ENCODE data around the gene CXorf49. TPM values are rescaled to one million over a fixed set of nuclear protein-coding genes. Genes with fewer than 3 reads are reported as not detected.
"Not testable (repeated sequence)": the region's sequence is repeated elsewhere in the genome, so short reads cannot be mapped to it uniquely, and the experiment has no call there.

Gene CXorf49
- total RNA-seq, 1 donor from 2014 or later = not detected

GRCh38 chrX:71698299-71699022 is 19.6 kb downstream of the CXorf49 start:
- H3K36me3 Mint-ChIP-seq (ENCODE audit: low read depth); H3K27me3 Mint-ChIP-seq (ENCODE audit: low read depth); DNase-seq (ENCODE audit: low spot score); H3K4me3 Mint-ChIP-seq (ENCODE audit: low read depth); H3K9me3 Mint-ChIP-seq; H3K27ac Mint-ChIP-seq; intact Hi-C loops (cut with micrococcal nuclease); H3K4me1 Mint-ChIP-seq (ENCODE audit: low read depth): not testable (repeated sequence)

- H3K27me3 Mint-ChIP-seq (ENCODE audit: low read depth); DNase-seq (ENCODE audit: low spot score); H3K36me3 Mint-ChIP-seq (ENCODE audit: low read depth); H3K9me3 Mint-ChIP-seq; H3K4me3 Mint-ChIP-seq (ENCODE audit: low read depth); H3K27ac Mint-ChIP-seq; intact Hi-C loops (cut with micrococcal nuclease); H3K4me1 Mint-ChIP-seq (ENCODE audit: low read depth): not testable (repeated sequence)
Measured at GRCh38 chrX:71697466-71698298, 20.4 kb downstream of the CXorf49 start.

- H3K9me3 Mint-ChIP-seq; DNase-seq (ENCODE audit: low spot score); H3K27me3 Mint-ChIP-seq (ENCODE audit: low read depth); intact Hi-C loops (cut with micrococcal nuclease); H3K4me3 Mint-ChIP-seq (ENCODE audit: low read depth); H3K36me3 Mint-ChIP-seq (ENCODE audit: low read depth); H3K27ac Mint-ChIP-seq; H3K4me1 Mint-ChIP-seq (ENCODE audit: low read depth): not testable (repeated sequence)
Measured at GRCh38 chrX:71696641-71697465, 21.2 kb downstream of the CXorf49 start.

GRCh38 chrX:71679575-71680207 is 38.4 kb downstream of the CXorf49 start:
- H3K4me1 Mint-ChIP-seq (ENCODE audit: low read depth) = no peaks in the 10 kb centered on the region
- H3K9me3 Mint-ChIP-seq = no peaks in the 10 kb centered on the region
- DNase-seq (ENCODE audit: low spot score) = no peak
- intact Hi-C loops (cut with micrococcal nuclease) = no loop called here
- no peaks in the 10 kb centered on the region for H3K36me3 Mint-ChIP-seq (ENCODE audit: low read depth)
- H3K27ac Mint-ChIP-seq = no peak overlapping the region
- peaks cover 16% of the 10 kb centered on the region for H3K27me3 Mint-ChIP-seq (ENCODE audit: low read depth)
- H3K4me3 Mint-ChIP-seq (ENCODE audit: low read depth) = no peak overlapping the region

- DNase-seq (ENCODE audit: low spot score); intact Hi-C loops (cut with micrococcal nuclease); H3K4me3 Mint-ChIP-seq (ENCODE audit: low read depth); H3K4me1 Mint-ChIP-seq (ENCODE audit: low read depth); H3K27ac Mint-ChIP-seq; H3K9me3 Mint-ChIP-seq; H3K36me3 Mint-ChIP-seq (ENCODE audit: low read depth): not testable (repeated sequence)
- peaks cover 18% of the 10 kb centered on the region for H3K27me3 Mint-ChIP-seq (ENCODE audit: low read depth)
Measured at GRCh38 chrX:71677195-71677594, 40.9 kb downstream of the CXorf49 start.

- peaks cover 22% of the 10 kb centered on the region for H3K27me3 Mint-ChIP-seq (ENCODE audit: low read depth)
- H3K9me3 Mint-ChIP-seq; intact Hi-C loops (cut with micrococcal nuclease); H3K36me3 Mint-ChIP-seq (ENCODE audit: low read depth); H3K4me3 Mint-ChIP-seq (ENCODE audit: low read depth); DNase-seq (ENCODE audit: low spot score); H3K4me1 Mint-ChIP-seq (ENCODE audit: low read depth); H3K27ac Mint-ChIP-seq: not testable (repeated sequence)
Measured at GRCh38 chrX:71676068-71676795, 41.9 kb downstream of the CXorf49 start.

DNA sequence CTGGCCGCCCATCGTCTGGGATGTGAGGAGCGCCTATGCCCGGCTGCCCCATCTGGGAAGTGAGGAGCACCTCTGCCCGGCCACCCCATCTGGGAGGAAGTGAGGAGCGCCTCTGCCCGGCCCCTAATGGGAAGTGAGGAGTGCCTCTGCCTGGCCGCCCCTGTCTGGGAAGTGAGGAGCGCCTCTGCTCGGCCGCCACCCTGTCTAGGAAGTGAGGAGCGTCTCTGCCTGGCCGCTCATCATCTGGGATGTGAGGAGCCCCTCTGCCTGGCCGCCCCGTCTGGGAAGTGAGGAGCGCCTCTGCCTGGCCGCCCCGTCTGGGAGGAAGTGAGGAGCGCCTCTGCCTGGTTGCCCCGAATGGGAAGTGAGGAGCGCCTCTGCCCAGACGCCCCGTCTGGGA is 42.4 kb downstream of the CXorf49 start:
- H3K9me3 Mint-ChIP-seq; DNase-seq (ENCODE audit: low spot score); H3K4me3 Mint-ChIP-seq (ENCODE audit: low read depth); H3K36me3 Mint-ChIP-seq (ENCODE audit: low read depth); intact Hi-C loops (cut with micrococcal nuclease); H3K27ac Mint-ChIP-seq: not testable (repeated sequence)
- Mint-ChIP-seq H3K27me3 (ENCODE audit: low read depth) (peaks cover 22% of the 10 kb centered on the region), H3K4me1 (ENCODE audit: low read depth) (peaks cover 14% of the 10 kb centered on the region)

DNA sequence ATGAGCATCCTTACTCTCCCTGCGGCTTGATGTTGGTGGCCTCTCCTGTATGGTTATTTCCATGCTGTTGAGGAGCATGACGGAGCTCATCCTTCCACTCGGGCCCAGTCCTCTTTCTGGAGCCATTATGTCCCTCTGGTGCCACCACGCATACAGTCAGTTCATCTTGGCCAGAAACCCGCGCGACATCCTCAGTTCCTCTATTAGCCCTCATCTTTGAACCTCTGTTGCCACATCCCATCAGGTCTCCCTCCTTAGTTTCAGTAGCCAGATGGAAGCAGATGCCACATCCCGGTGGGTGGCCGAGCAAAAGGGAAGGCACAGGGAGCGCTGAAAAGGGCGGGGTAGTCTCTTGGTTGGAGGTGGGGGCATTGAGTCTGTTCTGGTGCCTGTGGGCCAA is 46.1 kb downstream of the CXorf49 start:
- peaks cover 20% of the 10 kb centered on the region for H3K4me1 Mint-ChIP-seq (ENCODE audit: low read depth)
- H3K4me3 Mint-ChIP-seq (ENCODE audit: low read depth) = no peak overlapping the region
- intact Hi-C loops (cut with micrococcal nuclease) = no loop called here
- peaks cover 7% of the 10 kb centered on the region for H3K27me3 Mint-ChIP-seq (ENCODE audit: low read depth)
- no peak overlapping the region for H3K27ac Mint-ChIP-seq
- H3K36me3 Mint-ChIP-seq (ENCODE audit: low read depth) = no peaks in the 10 kb centered on the region
- DNase-seq (ENCODE audit: low spot score) = no peak
- H3K9me3 Mint-ChIP-seq = no peaks in the 10 kb centered on the region

GRCh38 chrX:71671043-71671780 is 46.9 kb downstream of the CXorf49 start:
- intact Hi-C loops (cut with micrococcal nuclease) = no loop called here
- H3K4me3 Mint-ChIP-seq (ENCODE audit: low read depth) = no peak overlapping the region
- H3K27ac Mint-ChIP-seq = no peak overlapping the region
- H3K27me3 Mint-ChIP-seq (ENCODE audit: low read depth) = peaks cover 7% of the 10 kb centered on the region
- H3K9me3 Mint-ChIP-seq = no peaks in the 10 kb centered on the region
- no peak for DNase-seq (ENCODE audit: low spot score)
- H3K4me1 Mint-ChIP-seq (ENCODE audit: low read depth) = peaks cover 20% of the 10 kb centered on the region
- no peaks in the 10 kb centered on the region for H3K36me3 Mint-ChIP-seq (ENCODE audit: low read depth)

DNA sequence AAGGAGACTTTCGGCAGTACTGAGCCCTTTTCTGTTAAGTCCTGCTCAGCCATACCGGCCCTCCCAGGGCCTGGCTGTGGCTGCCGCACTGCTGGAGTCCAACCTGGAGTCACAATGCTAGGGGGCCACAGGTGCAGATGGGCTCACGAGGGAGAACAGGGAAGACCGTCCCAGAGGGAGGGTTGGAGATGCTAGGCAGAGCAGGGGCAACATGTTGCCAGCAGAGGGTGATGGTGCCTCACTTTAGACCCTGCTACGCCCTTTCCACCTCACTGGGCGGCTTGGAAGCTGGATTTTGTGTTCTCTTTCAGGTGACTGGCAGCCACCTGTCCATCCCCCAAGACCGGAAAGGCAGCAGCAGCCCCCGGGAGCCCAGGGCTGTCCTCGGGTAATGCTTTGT is 48.1 kb downstream of the CXorf49 start:
- DNase-seq (ENCODE audit: low spot score); intact Hi-C loops (cut with micrococcal nuclease); H3K27ac Mint-ChIP-seq; H3K36me3 Mint-ChIP-seq (ENCODE audit: low read depth); H3K9me3 Mint-ChIP-seq; H3K27me3 Mint-ChIP-seq (ENCODE audit: low read depth); H3K4me3 Mint-ChIP-seq (ENCODE audit: low read depth): not testable (repeated sequence)
- peaks cover 22% of the 10 kb centered on the region for H3K4me1 Mint-ChIP-seq (ENCODE audit: low read depth)

- no peak overlapping the region for H3K27ac Mint-ChIP-seq
- DNase-seq (ENCODE audit: low spot score) = no peak
- H3K4me1 Mint-ChIP-seq (ENCODE audit: low read depth) = peaks cover 25% of the 10 kb centered on the region
- no peak overlapping the region for H3K4me3 Mint-ChIP-seq (ENCODE audit: low read depth)
- intact Hi-C loops (cut with micrococcal nuclease) = no loop called here
- H3K36me3 Mint-ChIP-seq (ENCODE audit: low read depth) = no peaks in the 10 kb centered on the region
- H3K9me3 Mint-ChIP-seq = no peaks in the 10 kb centered on the region
- peaks cover 7% of the 10 kb centered on the region for H3K27me3 Mint-ChIP-seq (ENCODE audit: low read depth)
Measured at GRCh38 chrX:71669492-71669891, 48.6 kb downstream of the CXorf49 start.
